Bladder microvascular endothelial cell (primary cell): ENCODE data around the gene RCVRN. TPM values are rescaled to one million over a fixed set of nuclear protein-coding genes. Genes with fewer than 3 reads are reported as not detected.

Experiments
- total RNA-seq: library from RNA; depleted of rRNA; stranded (reverse); fragments of >200 nt; gene quantifications from 2 replicates; pipeline ENCODE4 v1.2.3, GENCODE V29; 2014

Gene RCVRN
- total RNA-seq: not detected in 2 replicates

GRCh38 chr17:9905078-9905415 is at the start of gene RCVRN:
Gene RCVRN, minus strand, starts transcription at chr17:9905271. Its CDS starts 91 bp downstream, at chr17:9905180.

Other genes starting within 250 kb of the RCVRN start
- not detected in 2 replicates for gene DHRS7C, start 113.7 kb downstream of the RCVRN start, total RNA-seq
- not detected in 2 replicates for gene GSG1L2, start 83.2 kb downstream of the RCVRN start, total RNA-seq
- 0.31 TPM in 1 of 2 replicates, not detected in the other for gene GLP2R, start 79.3 kb downstream of the RCVRN start, total RNA-seq